8988T (cell line): Measurements from ENCODE around the gene PCDH10.
"Not testable (repeated sequence)": the region's sequence is repeated elsewhere in the genome, so short reads cannot be mapped to it uniquely, and the experiment has no call there.

Experiments used
- DNase-seq: peaks from one replicate; pipeline ENCODE4 v3.0.0; 2011

The PCDH10 gene

GRCh38 chr4:133151341-133151690 lies 2.2 kb downstream of the PCDH10 start:
- DNase-seq, result peak; percentile 8

GRCh38 chr4:133151691-133152329 lies 2.7 kb downstream of the PCDH10 start:
- DNase-seq, result peak; percentile 10

- peak; percentile 8 for DNase-seq
Observed at GRCh38 chr4:133152330-133152821, 3.3 kb downstream of the PCDH10 start.

GRCh38 chr4:133152831-133153481 lies 3.9 kb downstream of the PCDH10 start:
- DNase-seq, result peak; percentile 1

GRCh38 chr4:133154725-133155124 lies 5.6 kb downstream of the PCDH10 start:
- peak; percentile 32 for DNase-seq

GRCh38 chr4:133156096-133156495 lies 7.0 kb downstream of the PCDH10 start:
- no peak for DNase-seq

- no peak for DNase-seq
Observed at GRCh38 chr4:133156556-133156955, 7.5 kb downstream of the PCDH10 start.

GRCh38 chr4:133157460-133158160 lies 8.5 kb downstream of the PCDH10 start:
- DNase-seq, result no peak

- no peak for DNase-seq
Observed at GRCh38 chr4:133160853-133161252, 11.8 kb downstream of the PCDH10 start.

- DNase-seq, result no peak
Observed at GRCh38 chr4:133161570-133162295, 12.6 kb downstream of the PCDH10 start.

- DNase-seq, result no peak
Observed at GRCh38 chr4:133162941-133163340, 13.8 kb downstream of the PCDH10 start.

- no peak for DNase-seq
Observed at GRCh38 chr4:133178956-133179355, 29.9 kb downstream of the PCDH10 start.

GRCh38 chr4:133186210-133186609 lies 37.1 kb downstream of the PCDH10 start:
- no peak for DNase-seq

GRCh38 chr4:133186845-133187244 lies 37.8 kb downstream of the PCDH10 start:
- no peak for DNase-seq

GRCh38 chr4:133188433-133189146 lies 39.5 kb downstream of the PCDH10 start:
- DNase-seq, result no peak

- no peak for DNase-seq
Observed at GRCh38 chr4:133189147-133189517, 40.0 kb downstream of the PCDH10 start.

- DNase-seq, result no peak
Observed at GRCh38 chr4:133190098-133190497, 41.0 kb downstream of the PCDH10 start.

- DNase-seq, result no peak
Observed at GRCh38 chr4:133208694-133209285, 59.7 kb downstream of the PCDH10 start.

GRCh38 chr4:133233922-133234321 lies 84.8 kb downstream of the PCDH10 start:
- DNase-seq, result no peak

- DNase-seq, result not testable (repeated sequence)
Observed at GRCh38 chr4:133240451-133240850, 91.4 kb downstream of the PCDH10 start.
